ENCODE measurements around the gene TNIP1. TPM values are rescaled to one million over a fixed set of nuclear protein-coding genes. Genes with fewer than 3 reads are reported as not detected.

The TNIP1 gene
- total and polyA plus RNA-seq, 12 donors: 36.6 to 129 (median 93.2) TPM

- no peak for DNase-seq
- Histone ChIP-seq H3K4me1 (replicated peaks in 1 of 2) (peaks cover 0 to 7% of the 10 kb centered on the region in 2 donors), H3K4me3 (no peak overlapping the region), H3K27me3 (no peaks in the 10 kb centered on the region), H3K9me3 (replicated peaks in 1 of 3) (no peaks in the 10 kb centered on the region), H3K27ac (no peak overlapping the region), H3K36me3 (replicated peaks in 1 of 2) (no peaks in the 10 kb centered on the region)
- WGBS, 4 donors: 59 to 74% (median 71%) methylated on average over 6 of the region's 6 CpGs
- intact Hi-C loops (cut with DNase I): no loop called here
- no peak for TF ChIP-seq POLR2A (IDR thresholded peaks at IDR 0.05)
- no peak for TF ChIP-seq CTCF (IDR thresholded peaks at IDR 0.05)
Measured at GRCh38 chr5:151012862-151013261, 68.0 kb downstream of the TNIP1 start.

- no peak overlapping the region for H3K4me3 ChIP-seq
- 95% methylated on average over 4 of the region's 4 CpGs for WGBS, 4 donors
- no peak overlapping the region for H3K27ac ChIP-seq
- H3K36me3 ChIP-seq (replicated peaks in 1 of 2): no peaks in the 10 kb centered on the region
- no peaks in the 10 kb centered on the region for H3K9me3 ChIP-seq (replicated peaks in 1 of 3)
- intact Hi-C loops (cut with DNase I): loop anchor here in 1 of 2 donors (5.0 kb wide), 2 partner anchors 38 to 103 kb away; no protein-coding TSS in a partner anchor
- TF ChIP-seq POLR2A (IDR thresholded peaks at IDR 0.05): no peak
- no peak for TF ChIP-seq CTCF (IDR thresholded peaks at IDR 0.05)
- peaks cover 22 to 38% of the 10 kb centered on the region in 2 donors for H3K4me1 ChIP-seq (replicated peaks in 1 of 2)
- DNase-seq: no peak
- H3K27me3 ChIP-seq: no peaks in the 10 kb centered on the region
Measured at GRCh38 chr5:151008906-151009305, 71.9 kb downstream of the TNIP1 start.

GRCh38 chr5:151008210-151008491, 72.7 kb downstream of the TNIP1 start:
- DNase-seq: no peak
- no peak for TF ChIP-seq CTCF (IDR thresholded peaks at IDR 0.05)
- no peak for TF ChIP-seq POLR2A (IDR thresholded peaks at IDR 0.05)
- Histone ChIP-seq H3K36me3 (replicated peaks in 1 of 2) (no peaks in the 10 kb centered on the region), H3K27ac (peak overlapping the region in 2 of 5 donors; percentile 72 to 91), H3K4me3 (no peak overlapping the region), H3K4me1 (replicated peaks in 1 of 2) (peaks cover 22 to 38% of the 10 kb centered on the region in 2 donors), H3K9me3 (replicated peaks in 1 of 3) (no peaks in the 10 kb centered on the region), H3K27me3 (no peaks in the 10 kb centered on the region)
- 36 to 61% (median 55%) methylated on average over 2 of the region's 2 CpGs for WGBS, 4 donors
- intact Hi-C loops (cut with DNase I): loop anchor here in 1 of 2 donors (5.0 kb wide), 2 partner anchors 39 to 104 kb away; no protein-coding TSS in a partner anchor

GRCh38 chr5:151007430-151008209, 73.2 kb downstream of the TNIP1 start:
- H3K27me3 ChIP-seq: no peaks in the 10 kb centered on the region
- intact Hi-C loops (cut with DNase I): loop anchor here in 1 of 2 donors (5.0 kb wide), 2 partner anchors 40 to 105 kb away; no protein-coding TSS in a partner anchor
- TF ChIP-seq POLR2A (IDR thresholded peaks at IDR 0.05) (no peak), CTCF (IDR thresholded peaks at IDR 0.05) (no peak)
- peaks cover 22 to 38% of the 10 kb centered on the region in 2 donors for H3K4me1 ChIP-seq (replicated peaks in 1 of 2)
- DNase-seq: peak in 1 of 7 donors; percentile 48
- H3K27ac ChIP-seq: peak overlapping the region in 2 of 5 donors; percentile 72 to 91
- 72 to 85% (median 80%) methylated on average over 7 of the region's 7 CpGs for WGBS, 4 donors
- H3K9me3 ChIP-seq (replicated peaks in 1 of 3): no peaks in the 10 kb centered on the region
- no peaks in the 10 kb centered on the region for H3K36me3 ChIP-seq (replicated peaks in 1 of 2)
- no peak overlapping the region for H3K4me3 ChIP-seq

Data from adrenal gland (tissue), 12 donors.